22Rv1 (cell line): ENCODE data around the gene HAS3.

Experiments
- ZFX ChIP-seq: fragments of 450-650 bp; IDR thresholded peaks from 2 replicates; pipeline ENCODE4 v1.6.1; 2017; ENCODE audit warnings: antibody characterized with exemption, borderline replicate concordance
- TF ChIP-seq, protein P1 (sequence below): fragments of 450-650 bp; IDR thresholded peaks from 2 replicates; pipeline ENCODE4 v1.5.1; 2017; ENCODE audit warnings: mild to moderate bottlenecking

DNA sequence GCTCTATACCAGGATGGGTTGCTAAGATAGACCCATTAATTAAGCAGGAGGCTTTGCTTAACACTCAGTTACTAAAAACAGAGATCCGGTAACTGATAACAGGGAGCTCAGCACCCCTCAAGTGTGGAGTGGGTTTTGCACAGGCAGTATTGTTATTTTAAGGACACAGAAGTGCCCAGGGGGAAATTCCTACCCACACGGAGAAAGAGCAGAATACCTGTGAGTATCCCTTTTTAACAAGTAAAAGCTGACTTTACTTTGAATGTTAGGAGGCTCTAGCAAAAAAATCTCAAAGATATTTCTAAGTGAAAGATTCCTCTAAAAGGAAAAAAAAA lies 32.8 kb upstream of the HAS3 start:
- TF ChIP-seq, protein P1, sequence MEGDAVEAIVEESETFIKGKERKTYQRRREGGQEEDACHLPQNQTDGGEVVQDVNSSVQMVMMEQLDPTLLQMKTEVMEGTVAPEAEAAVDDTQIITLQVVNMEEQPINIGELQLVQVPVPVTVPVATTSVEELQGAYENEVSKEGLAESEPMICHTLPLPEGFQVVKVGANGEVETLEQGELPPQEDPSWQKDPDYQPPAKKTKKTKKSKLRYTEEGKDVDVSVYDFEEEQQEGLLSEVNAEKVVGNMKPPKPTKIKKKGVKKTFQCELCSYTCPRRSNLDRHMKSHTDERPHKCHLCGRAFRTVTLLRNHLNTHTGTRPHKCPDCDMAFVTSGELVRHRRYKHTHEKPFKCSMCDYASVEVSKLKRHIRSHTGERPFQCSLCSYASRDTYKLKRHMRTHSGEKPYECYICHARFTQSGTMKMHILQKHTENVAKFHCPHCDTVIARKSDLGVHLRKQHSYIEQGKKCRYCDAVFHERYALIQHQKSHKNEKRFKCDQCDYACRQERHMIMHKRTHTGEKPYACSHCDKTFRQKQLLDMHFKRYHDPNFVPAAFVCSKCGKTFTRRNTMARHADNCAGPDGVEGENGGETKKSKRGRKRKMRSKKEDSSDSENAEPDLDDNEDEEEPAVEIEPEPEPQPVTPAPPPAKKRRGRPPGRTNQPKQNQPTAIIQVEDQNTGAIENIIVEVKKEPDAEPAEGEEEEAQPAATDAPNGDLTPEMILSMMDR, result no peak
- no peak for TF ChIP-seq ZFX
